Coronary artery (tissue), 2 donors: ENCODE results near the gene ZNF320.
"Not testable (repeated sequence)": the region's sequence is repeated elsewhere in the genome, so short reads cannot be mapped to it uniquely, and the experiment has no call there.

Experiments used
- DNase-seq: peaks from one replicate; pipeline ENCODE4 v3.0.0-alpha.2; 2017; ENCODE audit warnings: low spot score
- H3K27ac ChIP-seq, 2 donors: fragments of 200-600 bp; sonication (generic); one replicate each; pipeline ENCODE4 v1.5.1; 2016 to 2019
- H3K4me3 ChIP-seq: fragments of 200-600 bp; sonication (generic); 2 replicates; pipeline ENCODE4 v1.5.1; 2016; ENCODE audit warnings: mild to moderate bottlenecking, moderate library complexity
- CTCF ChIP-seq: fragments of 200-600 bp; sonication (generic); IDR thresholded peaks from one replicate; pipeline ENCODE4 v1.5.1; 2019; ENCODE audit warnings: antibody characterized with exemption

ZNF320 gene

GRCh38 chr19:52897138-52897935 lies at the start of gene ZNF320:
TSS of gene ZNF320 (minus strand) at chr19:52897635. CDS start at chr19:52890255, 7,380 bp downstream.
- Histone ChIP-seq H3K27ac (peak within 1 kb of the TSS; percentile 73 to 95), H3K4me3 (peak within 1 kb of the TSS; percentile 96)
- no peak for TF ChIP-seq CTCF
- peak; percentile 98 for DNase-seq

GRCh38 chr19:52946322-52947310 lies 49.2 kb upstream of the ZNF320 start:
- no peak for TF ChIP-seq CTCF
- Histone ChIP-seq H3K27ac (no peak overlapping the region), H3K4me3 (no peak overlapping the region)
- DNase-seq: no peak

GRCh38 chr19:52945652-52946321 lies 48.4 kb upstream of the ZNF320 start:
- Histone ChIP-seq H3K27ac (no peak overlapping the region), H3K4me3 (no peak overlapping the region)
- no peak for DNase-seq
- TF ChIP-seq CTCF: no peak

GRCh38 chr19:52944703-52945493 lies 47.5 kb upstream of the ZNF320 start:
- not testable (repeated sequence) for H3K27ac ChIP-seq, DNase-seq, H3K4me3 ChIP-seq

- TF ChIP-seq CTCF: no peak
- DNase-seq: no peak
- no peak overlapping the region for H3K4me3 ChIP-seq
- H3K27ac ChIP-seq: no peak overlapping the region
Observed at GRCh38 chr19:52943884-52944643, 46.6 kb upstream of the ZNF320 start.

- Histone ChIP-seq H3K4me3 (peak overlapping the region; percentile 78), H3K27ac (peak overlapping the region; percentile 72 to 80)
- no peak for TF ChIP-seq CTCF
- no peak for DNase-seq
Observed at GRCh38 chr19:52943134-52943883, 45.9 kb upstream of the ZNF320 start.
